ENCODE results near the gene SIPA1L3.

The SIPA1L3 gene

GRCh38 chr19:38247734-38248268, 340.8 kb downstream of the SIPA1L3 start:
- no peak for DNase-seq

GRCh38 chr19:38248421-38248820, 341.4 kb downstream of the SIPA1L3 start:
- no peak for DNase-seq

DNA sequence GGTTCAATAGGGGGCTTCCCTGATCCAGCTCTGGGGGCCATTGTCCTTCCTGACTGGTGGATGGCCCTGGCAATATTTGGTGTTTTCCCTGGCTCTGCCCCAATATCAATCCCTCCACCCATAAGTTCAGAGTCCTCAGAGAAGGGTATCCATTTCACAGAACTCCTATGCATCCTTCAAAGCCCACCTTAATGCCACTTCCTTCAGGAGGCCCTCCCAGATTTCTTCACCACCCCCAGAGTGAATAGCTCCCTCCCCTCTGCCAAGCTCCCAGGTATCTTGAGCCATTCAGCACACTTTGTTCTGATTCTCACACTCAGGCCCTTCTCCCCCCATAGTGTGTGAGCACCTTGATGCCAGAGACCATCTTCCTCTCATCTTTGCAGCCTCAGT, 343.4 kb downstream of the SIPA1L3 start:
- DNase-seq: no peak

DNA sequence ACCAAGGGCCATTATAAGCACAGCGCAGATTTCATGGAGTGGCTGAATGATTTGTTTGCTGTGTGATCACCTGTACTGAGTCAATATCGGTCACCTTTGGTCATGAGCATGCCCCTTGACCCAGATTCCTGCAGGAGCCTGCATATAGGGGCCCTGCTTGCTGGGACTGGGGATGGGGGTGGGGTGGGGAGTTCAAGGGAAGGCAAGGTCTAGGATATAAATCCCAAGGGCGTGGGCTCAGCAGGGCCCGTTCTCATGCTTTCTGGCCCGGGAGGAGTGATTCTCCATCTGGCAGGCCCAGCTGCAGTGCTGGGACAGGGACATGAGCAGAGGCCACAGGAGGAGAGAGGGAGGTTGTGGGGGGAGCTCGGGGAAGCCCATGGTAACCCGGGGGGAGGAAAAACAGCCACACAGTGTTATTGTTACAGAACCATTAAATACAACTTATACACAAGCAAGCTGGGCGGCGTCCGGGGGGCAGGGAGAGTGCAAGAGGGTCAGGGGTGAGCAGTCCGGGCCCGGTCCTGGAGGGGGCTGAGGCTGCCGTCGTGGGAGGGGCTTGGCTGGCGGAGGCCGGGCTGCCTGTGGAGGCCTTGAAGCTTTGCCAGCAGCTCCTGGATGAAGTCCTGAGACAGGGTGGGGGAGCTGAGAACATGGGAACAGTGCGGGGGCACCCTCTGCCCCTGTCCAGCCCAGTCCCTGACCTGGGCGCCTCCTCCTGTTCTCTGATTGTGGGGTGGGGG, 344.0 kb downstream of the SIPA1L3 start:
- DNase-seq: peak; percentile 86

GRCh38 chr19:38251564-38252051, 344.6 kb downstream of the SIPA1L3 start:
- DNase-seq: peak; percentile 73

GRCh38 chr19:38252385-38252784, 345.4 kb downstream of the SIPA1L3 start:
- no peak for DNase-seq

GRCh38 chr19:38252941-38253691, 346.1 kb downstream of the SIPA1L3 start:
- DNase-seq: peak; percentile 51

DNA sequence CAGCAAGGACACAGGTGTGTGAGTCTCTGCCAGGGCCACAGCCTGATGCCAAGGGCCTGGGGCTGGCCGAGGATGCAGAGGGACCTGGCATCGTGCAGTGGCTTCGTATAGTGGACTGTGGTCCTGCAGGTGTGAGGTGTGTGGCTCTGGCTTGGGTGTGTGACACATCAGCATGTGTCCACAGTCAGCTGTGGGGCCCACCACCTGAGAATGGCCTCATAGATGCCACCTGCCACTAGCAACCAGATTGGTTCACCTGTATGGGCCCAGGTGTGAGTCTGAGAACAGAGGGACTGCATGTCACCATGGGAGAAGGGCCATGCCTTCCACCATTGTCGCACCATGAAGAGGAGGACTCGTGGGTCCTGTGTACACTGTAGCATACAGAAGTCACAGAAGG, 346.8 kb downstream of the SIPA1L3 start:
- no peak for DNase-seq

DNA sequence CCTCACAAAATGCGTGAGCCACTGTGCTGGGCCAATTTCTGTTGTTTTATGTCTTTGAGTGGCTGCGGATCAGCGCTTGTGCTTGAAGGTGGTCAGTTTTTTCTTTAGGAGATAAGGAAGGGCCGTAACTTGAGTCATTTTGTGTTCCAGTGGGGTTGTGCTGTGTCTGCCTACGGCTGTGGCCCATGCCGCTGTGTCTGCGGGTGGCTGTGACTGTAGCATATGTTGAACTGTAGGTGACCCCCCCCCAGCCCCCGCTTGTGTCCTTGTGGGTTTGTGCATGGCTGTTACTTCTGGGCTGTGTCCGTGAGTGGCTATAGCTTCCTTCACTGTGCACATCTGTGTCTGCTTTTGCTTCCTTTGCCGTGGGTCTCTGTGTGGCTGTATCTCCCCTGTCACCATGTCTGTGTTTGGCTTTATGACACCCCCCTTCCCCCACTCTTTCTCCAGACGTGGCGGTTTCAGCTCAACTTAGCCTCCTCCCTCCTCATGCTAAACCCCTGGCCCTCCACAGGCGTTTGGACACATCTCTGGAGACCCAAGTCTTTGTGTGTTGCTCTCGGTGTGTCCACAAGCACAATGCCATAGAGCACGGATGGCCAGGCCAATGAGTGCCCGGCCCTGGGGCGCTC, 348.5 kb downstream of the SIPA1L3 start:
- peak; percentile 52 for DNase-seq
